ENCODE data around the gene NSUN2. TPM values are rescaled to one million over a fixed set of nuclear protein-coding genes. Genes with fewer than 3 reads are reported as not detected.
A peak's percentile ranks its signal among the peaks of the same experiment; 100 is the strongest.

The NSUN2 gene
- total RNA-seq, 1 experiment from 2014 or later, result 184 TPM

- DNase-seq (ENCODE audit: low read depth), result no peak
Measured at GRCh38 chr5:6567068-6567467, 65.8 kb downstream of the NSUN2 start.

GRCh38 chr5:6565492-6565891, 67.4 kb downstream of the NSUN2 start:
- no peak for DNase-seq (ENCODE audit: low read depth)

DNA sequence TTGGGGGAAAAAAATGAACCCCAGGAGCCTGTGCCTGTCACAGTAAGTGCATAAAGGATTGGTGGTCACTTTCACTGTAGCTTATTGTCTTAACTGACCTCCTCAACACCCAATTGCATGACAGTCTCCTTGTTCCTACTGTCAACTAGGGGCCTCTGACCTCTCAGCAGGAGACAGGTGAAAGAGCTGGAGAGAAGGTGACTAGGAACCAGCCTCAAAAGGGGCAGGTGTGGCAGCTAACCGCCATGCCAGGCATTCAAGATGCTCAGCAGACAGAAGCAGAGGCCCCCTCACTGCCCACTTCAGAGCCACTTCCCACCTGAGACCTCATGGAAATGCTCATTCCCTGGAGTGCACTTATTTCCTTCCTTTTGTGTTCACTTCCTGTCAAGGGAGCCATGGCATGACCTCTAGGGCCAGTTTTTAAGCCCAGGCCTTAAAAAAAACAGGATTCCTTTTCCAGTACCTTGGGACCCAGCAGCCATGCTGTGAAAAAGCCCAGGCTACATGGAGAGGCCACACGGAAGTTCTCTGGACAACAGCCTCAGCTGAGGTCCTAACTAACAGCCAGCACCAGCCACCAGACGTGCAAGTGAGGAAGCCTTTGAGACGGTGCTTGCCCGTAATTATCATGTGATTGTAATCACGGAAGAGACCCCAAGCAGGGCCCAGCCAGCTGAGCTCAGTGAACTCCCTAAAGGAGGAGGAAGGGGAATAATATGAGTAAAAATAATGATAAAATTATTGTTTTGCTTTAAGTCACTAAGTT, 74.9 kb downstream of the NSUN2 start:
- DNase-seq (ENCODE audit: low read depth), result no peak

- no peak for DNase-seq (ENCODE audit: low read depth)
Measured at GRCh38 chr5:6556802-6557102, 76.1 kb downstream of the NSUN2 start.

- DNase-seq (ENCODE audit: low read depth), result peak; percentile 48
Measured at GRCh38 chr5:6556089-6556801, 76.6 kb downstream of the NSUN2 start.

DNA sequence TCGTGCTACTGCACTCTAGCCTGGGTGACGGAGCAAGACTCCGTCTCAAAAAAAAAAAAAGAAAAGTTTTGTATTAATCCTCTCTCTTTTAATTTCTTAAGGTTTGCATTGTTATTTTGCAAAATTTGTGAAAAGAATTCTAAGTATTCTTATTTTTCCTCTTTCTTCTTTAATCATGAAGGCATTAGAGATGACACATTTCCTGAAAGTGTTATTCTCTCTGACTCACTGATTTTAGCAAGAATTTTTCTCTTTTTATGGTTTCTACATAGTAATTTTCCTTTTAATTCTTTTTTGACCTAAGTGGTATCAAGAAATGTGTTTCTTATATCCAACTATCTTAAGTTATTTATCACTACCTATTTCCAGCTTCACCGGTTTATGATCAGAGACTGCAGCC, 78.0 kb downstream of the NSUN2 start:
- DNase-seq (ENCODE audit: low read depth), result peak; percentile 55

- no peak for DNase-seq (ENCODE audit: low read depth)
Measured at GRCh38 chr5:6553972-6554371, 78.9 kb downstream of the NSUN2 start.

- DNase-seq (ENCODE audit: low read depth), result no peak
Measured at GRCh38 chr5:6552612-6553011, 80.2 kb downstream of the NSUN2 start.

- DNase-seq (ENCODE audit: low read depth), result no peak
Measured at GRCh38 chr5:6551955-6552313, 80.9 kb downstream of the NSUN2 start.

DNA sequence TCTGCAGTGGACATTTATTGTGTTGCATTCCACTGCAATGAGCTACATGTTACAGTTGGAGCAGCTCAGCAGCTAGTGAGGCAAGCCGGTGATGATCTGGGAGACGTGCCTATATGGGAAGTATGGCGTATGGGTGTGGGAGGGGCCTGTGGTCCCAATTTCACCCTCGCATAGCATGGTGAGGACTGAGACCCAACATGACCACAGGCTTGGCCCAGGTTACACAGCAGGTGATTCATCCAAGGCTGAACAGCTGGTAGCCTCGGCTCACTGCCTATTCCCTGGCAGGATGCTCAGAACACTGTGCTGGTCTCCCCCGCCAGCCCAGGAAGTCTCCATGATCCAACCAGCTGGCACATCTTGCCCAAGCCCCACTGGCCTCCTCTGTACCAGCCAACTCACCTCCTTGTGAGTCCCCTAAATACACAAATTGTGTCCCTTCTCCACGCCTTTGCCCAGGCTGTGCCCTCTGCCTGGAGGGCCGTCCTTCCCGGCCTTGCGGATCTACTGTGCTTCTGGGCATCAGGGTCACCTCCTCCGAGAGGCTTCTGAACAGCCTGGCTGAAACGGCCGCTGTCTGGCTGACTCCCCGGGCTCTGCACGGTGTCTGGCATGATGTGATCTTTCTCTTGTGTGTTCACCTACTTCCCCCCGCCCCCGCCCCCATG, 81.4 kb downstream of the NSUN2 start:
- DNase-seq (ENCODE audit: low read depth), result peak; percentile 81

DNA sequence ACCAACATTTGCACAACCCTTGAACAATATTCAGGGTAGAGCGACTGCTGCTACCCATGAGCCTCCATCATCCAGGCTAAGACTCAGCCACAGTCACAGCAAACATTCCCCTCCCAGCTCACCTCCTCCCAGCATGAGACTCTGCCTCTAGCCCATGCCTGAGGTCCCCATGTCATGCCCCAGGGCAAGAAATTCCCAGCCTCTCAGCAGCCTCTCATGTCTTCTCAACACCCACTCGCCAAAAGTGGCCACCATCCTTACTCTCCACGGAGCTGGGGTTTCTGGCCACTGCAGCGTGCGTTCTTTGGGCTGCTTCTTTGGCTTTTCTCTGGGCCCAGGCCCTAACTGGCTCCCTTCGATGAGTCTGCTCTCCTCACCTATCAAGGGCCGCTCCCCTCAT, 82.2 kb downstream of the NSUN2 start:
- no peak for DNase-seq (ENCODE audit: low read depth)

Other genes starting within 250 kb of the NSUN2 start
- not detected in 2 replicates for gene UBE2QL1, start 184.2 kb downstream of the NSUN2 start, total RNA-seq (2014; rRNA removed; shearing (Covaris generic))
- gene SRD5A1, start 396 bp upstream of the NSUN2 start, total RNA-seq (2014; rRNA removed; shearing (Covaris generic)), result 20.2 and 43.6 TPM in 2 replicates
- 16.5 and 23.0 TPM in 2 replicates for gene TENT4A, start 80.4 kb upstream of the NSUN2 start, total RNA-seq (2014; rRNA removed; shearing (Covaris generic))